Stomach smooth muscle (tissue), 2 donors: Measurements from ENCODE around the gene PRTFDC1.
"Not testable (repeated sequence)": the region's sequence is repeated elsewhere in the genome, so short reads cannot be mapped to it uniquely, and the experiment has no call there.

ENCODE experiments used
- H3K27ac ChIP-seq: one replicate; pipeline ENCODE4 v1.7.0; 2013; ENCODE audit warnings: mild to moderate bottlenecking, low read length, inconsistent platforms
- H3K27me3 ChIP-seq, 2 donors: one replicate each; pipeline ENCODE4 v1.7.0; 2013; ENCODE audit warnings: low read length in 2 of 2; ENCODE audit not compliant: insufficient read depth in 2 of 2, control insufficient read depth in 1 of 2
- H3K36me3 ChIP-seq, 2 donors: one replicate each; pipeline ENCODE4 v1.7.0; 2013; ENCODE audit warnings: low read length in 2 of 2; ENCODE audit not compliant: control insufficient read depth in 2 of 2, insufficient read depth in 2 of 2
- H3K4me1 ChIP-seq: one replicate; pipeline ENCODE4 v1.7.0; 2013; ENCODE audit warnings: low read length; ENCODE audit not compliant: control insufficient read depth, insufficient read depth
- H3K4me3 ChIP-seq, 2 donors: one replicate each; pipeline ENCODE4 v1.7.0; 2013; ENCODE audit warnings: low read length in 2 of 2
- H3K9ac ChIP-seq, 2 donors: one replicate each; pipeline ENCODE4 v1.7.0; 2013; ENCODE audit warnings: low read length in 2 of 2, mild to moderate bottlenecking in 1 of 2
- H3K9me3 ChIP-seq, 2 donors: one replicate each; pipeline ENCODE4 v1.7.0; 2013; ENCODE audit warnings: low read length in 2 of 2; ENCODE audit not compliant: control insufficient read depth in 2 of 2
- donor health status: healthy.
- donor health status: Pancreatic carcinoma.

The PRTFDC1 gene

DNA sequence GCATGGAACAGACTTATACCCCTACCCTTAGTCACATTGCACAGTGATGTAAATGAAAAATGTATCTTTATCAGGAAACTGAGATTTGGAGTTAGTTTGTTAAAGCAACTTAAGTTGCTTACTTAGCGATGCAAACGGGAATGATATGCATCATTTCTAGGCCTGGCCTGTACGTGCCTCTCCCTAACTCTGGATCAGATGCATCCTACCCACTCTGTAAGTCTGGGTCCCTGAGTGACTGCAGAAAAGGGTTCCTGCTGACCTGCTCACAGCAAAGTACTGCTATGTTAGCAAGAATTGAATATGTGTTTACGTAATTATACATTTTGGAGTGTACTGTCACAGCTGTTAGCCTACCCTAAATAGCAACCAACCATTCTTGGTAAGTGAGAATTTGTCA lies 30.7 kb upstream of the PRTFDC1 start:
- no peaks in the 10 kb centered on the region for H3K36me3 ChIP-seq
- no peaks in the 10 kb centered on the region for H3K27me3 ChIP-seq
- H3K27ac ChIP-seq = no peak overlapping the region
- H3K4me3 ChIP-seq = no peak overlapping the region
- H3K9ac ChIP-seq = no peak overlapping the region
- H3K4me1 ChIP-seq = no peaks in the 10 kb centered on the region
- no peaks in the 10 kb centered on the region for H3K9me3 ChIP-seq

GRCh38 chr10:24982319-24983112 lies 30.1 kb upstream of the PRTFDC1 start:
- no peak overlapping the region for H3K4me3 ChIP-seq
- no peak overlapping the region for H3K27ac ChIP-seq
- H3K9me3 ChIP-seq = no peaks in the 10 kb centered on the region
- no peak overlapping the region for H3K9ac ChIP-seq
- no peaks in the 10 kb centered on the region for H3K27me3 ChIP-seq
- H3K36me3 ChIP-seq = no peaks in the 10 kb centered on the region
- H3K4me1 ChIP-seq = no peaks in the 10 kb centered on the region

DNA sequence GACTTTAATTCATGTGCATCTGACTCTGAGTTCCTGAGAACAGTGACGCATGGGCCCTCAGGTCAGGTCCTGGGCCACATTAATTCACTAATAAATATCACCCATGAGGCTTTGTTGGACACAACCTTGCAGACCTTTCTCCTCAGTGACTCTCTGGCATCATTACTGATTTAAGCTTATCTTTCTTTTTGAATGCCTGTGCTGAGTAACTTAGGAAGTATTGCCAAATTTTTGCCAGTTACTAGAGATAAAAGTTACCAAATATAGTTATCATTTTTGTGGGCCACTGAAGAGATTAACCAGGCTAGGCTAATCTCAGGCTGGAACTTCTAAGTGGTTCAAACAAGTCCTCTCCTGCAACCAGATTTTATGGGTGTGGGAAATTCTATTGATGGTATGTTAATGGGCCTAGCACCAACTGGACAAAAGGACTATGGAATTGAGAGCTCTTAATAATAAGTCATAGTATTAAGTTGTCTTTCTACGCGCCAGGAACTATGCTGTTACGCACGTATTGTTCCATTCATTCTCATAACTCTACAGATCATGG lies 28.8 kb upstream of the PRTFDC1 start:
- H3K4me3 ChIP-seq = no peak overlapping the region
- H3K9ac ChIP-seq = no peak overlapping the region
- no peaks in the 10 kb centered on the region for H3K27me3 ChIP-seq
- no peaks in the 10 kb centered on the region for H3K4me1 ChIP-seq
- H3K27ac ChIP-seq = no peak overlapping the region
- no peaks in the 10 kb centered on the region for H3K9me3 ChIP-seq
- no peaks in the 10 kb centered on the region for H3K36me3 ChIP-seq

DNA sequence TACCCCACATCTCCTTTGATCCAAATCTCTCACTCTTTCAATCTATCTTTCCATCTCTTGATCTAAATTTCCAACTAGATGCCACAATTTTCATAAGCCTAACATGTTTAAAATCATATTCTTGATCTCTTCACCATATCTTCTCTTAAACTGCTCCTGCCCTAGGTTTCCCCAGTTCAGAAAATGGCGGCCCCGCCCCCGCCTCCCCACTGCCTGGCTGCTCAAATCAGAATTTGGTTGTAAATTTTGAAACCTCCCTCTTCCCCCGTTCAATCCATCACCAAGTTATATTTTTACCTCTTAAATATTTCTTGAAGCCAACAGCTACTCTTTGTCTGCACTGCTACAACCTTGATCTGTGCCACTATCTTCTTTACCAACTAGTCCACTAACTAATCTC lies 27.3 kb upstream of the PRTFDC1 start:
- H3K36me3 ChIP-seq = no peaks in the 10 kb centered on the region
- H3K27me3 ChIP-seq = no peaks in the 10 kb centered on the region
- no peak overlapping the region for H3K9ac ChIP-seq
- no peak overlapping the region for H3K27ac ChIP-seq
- no peaks in the 10 kb centered on the region for H3K4me1 ChIP-seq
- H3K4me3 ChIP-seq = no peak overlapping the region
- no peaks in the 10 kb centered on the region for H3K9me3 ChIP-seq

DNA sequence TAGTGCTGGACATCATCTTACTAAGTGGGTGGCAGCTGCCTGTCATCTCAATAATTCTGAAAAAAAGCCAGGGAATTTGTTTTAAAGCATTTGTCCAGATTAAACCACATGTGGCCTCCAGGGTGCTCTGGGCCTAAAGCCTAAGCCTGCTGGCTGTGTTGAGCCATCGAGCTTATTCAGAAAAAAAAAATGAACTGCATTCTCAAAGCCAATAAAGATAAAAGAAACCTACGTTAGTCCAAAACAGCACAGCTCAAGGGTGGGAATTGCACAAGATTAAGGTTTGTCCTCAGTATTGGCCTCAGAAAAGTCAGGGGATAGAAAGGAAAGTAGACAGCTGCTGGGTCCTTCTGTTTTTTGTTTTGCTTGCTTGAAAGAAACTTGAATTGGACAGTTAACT lies 22.6 kb upstream of the PRTFDC1 start:
- no peak overlapping the region for H3K4me3 ChIP-seq
- no peaks in the 10 kb centered on the region for H3K4me1 ChIP-seq
- no peak overlapping the region for H3K27ac ChIP-seq
- no peaks in the 10 kb centered on the region for H3K36me3 ChIP-seq
- H3K9ac ChIP-seq = no peak overlapping the region
- H3K9me3 ChIP-seq = no peaks in the 10 kb centered on the region
- no peaks in the 10 kb centered on the region for H3K27me3 ChIP-seq

GRCh38 chr10:24973163-24973562 lies 20.8 kb upstream of the PRTFDC1 start:
- no peaks in the 10 kb centered on the region for H3K4me1 ChIP-seq
- H3K9ac ChIP-seq = no peak overlapping the region
- no peak overlapping the region for H3K27ac ChIP-seq
- no peak overlapping the region for H3K4me3 ChIP-seq
- no peaks in the 10 kb centered on the region for H3K36me3 ChIP-seq
- no peaks in the 10 kb centered on the region for H3K9me3 ChIP-seq
- no peaks in the 10 kb centered on the region for H3K27me3 ChIP-seq

GRCh38 chr10:24971374-24971773 lies 19.0 kb upstream of the PRTFDC1 start:
- Histone ChIP-seq H3K4me3 (no peak overlapping the region), H3K9ac (no peak overlapping the region), H3K36me3 (no peaks in the 10 kb centered on the region), H3K4me1 (no peaks in the 10 kb centered on the region), H3K27ac (no peak overlapping the region), H3K27me3 (no peaks in the 10 kb centered on the region), H3K9me3 (no peaks in the 10 kb centered on the region)

DNA sequence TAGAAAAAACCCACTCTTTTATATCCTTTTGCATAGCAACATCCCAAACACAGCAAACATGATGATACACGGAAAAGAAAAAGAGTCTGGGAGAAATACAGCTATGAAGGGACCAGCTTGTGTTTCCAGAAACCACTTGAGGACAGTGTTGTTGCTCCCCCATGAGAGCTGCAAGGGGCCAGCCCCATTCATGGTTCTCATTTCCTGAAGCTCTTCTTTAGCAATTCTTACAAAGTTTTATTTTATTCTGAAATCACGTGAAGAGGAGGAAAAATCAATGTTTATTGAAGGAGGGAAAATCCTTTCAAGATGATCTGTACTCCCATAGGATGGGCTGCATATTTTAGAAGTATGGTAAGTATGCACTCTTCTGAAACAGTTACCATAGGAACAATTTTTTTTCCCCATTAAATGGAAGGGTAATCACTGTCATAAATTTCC lies 17.5 kb upstream of the PRTFDC1 start:
- Histone ChIP-seq H3K4me3 (no peak overlapping the region), H3K9me3 (no peaks in the 10 kb centered on the region), H3K4me1 (no peaks in the 10 kb centered on the region), H3K36me3 (no peaks in the 10 kb centered on the region), H3K27ac (no peak overlapping the region), H3K27me3 (no peaks in the 10 kb centered on the region), H3K9ac (no peak overlapping the region)

GRCh38 chr10:24968951-24969350 lies 16.5 kb upstream of the PRTFDC1 start:
- not testable (repeated sequence) for H3K27ac ChIP-seq, H3K9ac ChIP-seq, H3K9me3 ChIP-seq, H3K4me1 ChIP-seq, H3K27me3 ChIP-seq, H3K4me3 ChIP-seq, H3K36me3 ChIP-seq

DNA sequence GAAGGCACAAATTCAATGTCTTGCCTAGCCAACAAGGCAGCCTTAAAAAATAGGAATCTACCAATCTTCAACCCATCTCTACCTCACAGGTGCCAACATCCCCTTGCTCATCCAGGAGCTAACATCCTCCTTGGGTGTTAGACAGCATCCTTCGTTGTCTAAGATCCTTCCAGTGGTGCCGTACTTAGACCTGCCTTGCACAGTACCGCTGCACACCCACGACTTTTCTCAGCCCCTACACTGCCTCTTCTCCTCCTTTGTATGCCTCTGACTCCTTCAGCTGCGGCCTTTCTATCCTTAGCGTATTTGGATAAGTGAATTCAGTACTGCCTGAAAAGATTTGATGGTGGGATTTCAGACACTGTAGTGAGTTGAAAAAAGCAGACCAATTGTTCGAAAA lies 15.9 kb upstream of the PRTFDC1 start:
- H3K27ac ChIP-seq = no peak overlapping the region
- no peak overlapping the region for H3K4me3 ChIP-seq
- no peaks in the 10 kb centered on the region for H3K4me1 ChIP-seq
- H3K9me3 ChIP-seq = no peaks in the 10 kb centered on the region
- H3K9ac ChIP-seq = no peak overlapping the region
- no peaks in the 10 kb centered on the region for H3K27me3 ChIP-seq
- no peaks in the 10 kb centered on the region for H3K36me3 ChIP-seq

- Histone ChIP-seq H3K4me3 (no peak overlapping the region), H3K27me3 (no peaks in the 10 kb centered on the region), H3K27ac (no peak overlapping the region), H3K36me3 (no peaks in the 10 kb centered on the region), H3K9ac (no peak overlapping the region), H3K4me1 (no peaks in the 10 kb centered on the region), H3K9me3 (no peaks in the 10 kb centered on the region)
Measured at GRCh38 chr10:24966962-24967481, 14.6 kb upstream of the PRTFDC1 start.
